Peyer's patch (tissue), 4 donors: ENCODE measurements around the gene CHRM5. TPM values are rescaled to one million over a fixed set of nuclear protein-coding genes. Genes with fewer than 3 reads are reported as not detected.
"Not testable (repeated sequence)": the region's sequence is repeated elsewhere in the genome, so short reads cannot be mapped to it uniquely, and the experiment has no call there.

Source experiments
- DNase-seq, 3 donors: peaks; one replicate each; pipeline ENCODE4 v3.0.0-alpha.2; 2017 to 2019
- H3K27ac ChIP-seq, 4 donors: fragments of 200-600 bp; sonication (generic); one replicate each; pipeline ENCODE4 v1.5.1; 2016 to 2019
- H3K27me3 ChIP-seq, 2 donors: fragments of 200-600 bp; sonication (generic); one replicate each; pipeline ENCODE4 v1.5.1; 2019
- H3K36me3 ChIP-seq, 3 donors: fragments of 200-600 bp; sonication (generic); one replicate each; pipeline ENCODE4 v1.5.1; 2016 to 2019
- H3K4me1 ChIP-seq, 4 donors: fragments of 200-600 bp; sonication (generic); one replicate each; pipeline ENCODE4 v1.5.1; 2016 to 2019
- H3K4me3 ChIP-seq, 4 donors: fragments of 200-600 bp; sonication (generic); 1 replicate in 3 of 4; 2 replicates in 1 of 4; pipeline ENCODE4 v1.5.1; 2016 to 2019; ENCODE audit warnings: mild to moderate bottlenecking in 1 of 4
- H3K9me3 ChIP-seq, 4 donors: fragments of 200-600 bp; sonication (generic); one replicate each; pipeline ENCODE4 v1.5.1; 2016 to 2019; ENCODE audit warnings: mild to moderate bottlenecking in 1 of 4
- CTCF ChIP-seq, 6 experiments: fragments of 450-650 bp in 4 of 6; fragments of 200-600 bp in 2 of 6; sonication (generic) in 1 of 6; IDR thresholded peaks; one replicate each; pipeline ENCODE4 v1.5.1; 2017 to 2019; ENCODE audit warnings: antibody characterized with exemption in 6 of 6, mild to moderate bottlenecking in 3 of 6, moderate library complexity in 1 of 6
- POLR2A ChIP-seq, 2 donors: fragments of 450-650 bp; IDR thresholded peaks; one replicate each; pipeline ENCODE4 v1.5.1; 2017; ENCODE audit warnings: antibody characterized with exemption in 2 of 2, mild to moderate bottlenecking in 2 of 2, moderate library complexity in 2 of 2
- total RNA-seq, 4 donors: library from RNA; depleted of rRNA; stranded (reverse); fragments of >200 nt; gene quantifications; one replicate each; pipeline ENCODE4 v1.1.0, GENCODE V29; 2016

CHRM5 gene
- total RNA-seq, 4 donors from 2014 or later, result not detected

GRCh38 chr15:33994005-33994615, 25.8 kb downstream of the CHRM5 start:
- peak in 2 of 6 experiments; percentile 6 to 19 for TF ChIP-seq CTCF (IDR thresholded peaks at IDR 0.05)
- no peak for TF ChIP-seq POLR2A (IDR thresholded peaks at IDR 0.05)
- no peaks in the 10 kb centered on the region for H3K36me3 ChIP-seq
- H3K4me1 ChIP-seq, result no peaks in the 10 kb centered on the region
- H3K27me3 ChIP-seq, result no peaks in the 10 kb centered on the region
- no peak for DNase-seq
- no peak overlapping the region for H3K27ac ChIP-seq
- H3K9me3 ChIP-seq, result no peaks in the 10 kb centered on the region
- no peak overlapping the region for H3K4me3 ChIP-seq

- not testable (repeated sequence) for H3K27me3 ChIP-seq, DNase-seq, H3K4me1 ChIP-seq, H3K9me3 ChIP-seq, H3K36me3 ChIP-seq, H3K27ac ChIP-seq, H3K4me3 ChIP-seq
Observed at GRCh38 chr15:33995666-33996065, 27.4 kb downstream of the CHRM5 start.

DNA sequence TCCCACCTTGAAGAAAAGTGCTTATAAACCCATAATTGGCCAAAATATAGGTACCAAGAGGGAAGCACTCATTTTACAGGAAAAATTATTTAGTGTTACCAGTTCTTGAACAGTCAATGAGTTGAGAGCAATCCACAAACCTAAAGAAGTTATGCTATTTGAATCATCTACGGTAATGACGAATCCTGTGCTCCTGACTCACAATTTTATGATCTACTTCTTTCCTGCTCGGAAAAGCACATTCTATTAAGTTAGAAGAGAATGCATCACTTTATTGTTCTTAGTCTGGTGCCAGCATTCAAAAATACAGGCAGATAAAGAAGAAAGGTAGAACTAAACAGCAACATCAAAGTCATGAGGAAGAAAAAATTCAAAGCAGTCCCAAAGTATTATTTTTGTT, 33.2 kb downstream of the CHRM5 start:
- DNase-seq, result no peak
- Histone ChIP-seq H3K9me3 (no peaks in the 10 kb centered on the region), H3K4me3 (no peak overlapping the region), H3K36me3 (no peaks in the 10 kb centered on the region), H3K27ac (no peak overlapping the region), H3K27me3 (no peaks in the 10 kb centered on the region), H3K4me1 (no peaks in the 10 kb centered on the region)
- TF ChIP-seq CTCF (IDR thresholded peaks at IDR 0.05) (no peak), POLR2A (IDR thresholded peaks at IDR 0.05) (no peak)

DNA sequence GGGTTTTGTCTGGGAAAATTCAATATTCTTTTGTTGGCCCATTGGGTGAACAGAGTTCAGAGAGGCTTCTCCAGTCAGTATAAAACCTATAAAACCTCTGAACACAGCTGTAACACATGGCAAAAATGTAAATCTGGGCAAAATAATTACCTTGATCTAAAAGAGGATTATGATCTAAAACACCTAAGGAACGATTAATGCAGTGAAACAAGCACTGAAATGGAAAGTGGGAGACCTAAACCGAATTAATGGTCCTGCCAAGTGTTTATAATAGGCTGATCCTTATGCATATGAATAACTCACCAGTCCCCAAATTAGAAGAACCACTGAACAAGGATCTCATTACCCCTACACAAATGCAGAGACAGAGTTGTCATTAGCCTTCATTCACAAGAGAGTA, 38.1 kb downstream of the CHRM5 start:
- Histone ChIP-seq H3K36me3 (no peaks in the 10 kb centered on the region), H3K4me3 (no peak overlapping the region), H3K4me1 (no peaks in the 10 kb centered on the region), H3K27ac (no peak overlapping the region), H3K9me3 (no peaks in the 10 kb centered on the region), H3K27me3 (no peaks in the 10 kb centered on the region)
- TF ChIP-seq CTCF (IDR thresholded peaks at IDR 0.05) (no peak), POLR2A (IDR thresholded peaks at IDR 0.05) (no peak)
- DNase-seq, result no peak

DNA sequence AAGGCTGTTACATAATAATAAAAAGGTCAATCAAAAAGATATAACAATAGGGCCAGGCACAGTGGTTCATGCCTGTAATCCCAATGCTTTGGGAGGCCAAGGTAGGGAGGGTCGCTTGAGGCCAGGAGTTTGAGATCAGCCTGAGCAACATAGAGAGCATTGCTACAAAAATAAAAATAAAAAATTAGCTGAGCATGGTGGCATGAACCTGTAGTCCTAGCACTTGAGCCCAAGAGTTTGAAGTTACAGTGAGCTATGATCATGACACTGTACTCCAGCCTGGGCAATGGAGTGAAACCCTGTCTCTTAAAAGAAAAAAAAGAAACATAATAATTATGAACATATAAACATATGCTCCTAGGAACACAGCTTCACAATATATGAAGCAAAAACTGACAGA, 41.4 kb downstream of the CHRM5 start:
- Histone ChIP-seq H3K4me3 (no peak overlapping the region), H3K27ac (no peak overlapping the region), H3K9me3 (no peaks in the 10 kb centered on the region), H3K27me3 (no peaks in the 10 kb centered on the region), H3K4me1 (no peaks in the 10 kb centered on the region), H3K36me3 (no peaks in the 10 kb centered on the region)
- no peak for DNase-seq
- TF ChIP-seq CTCF (IDR thresholded peaks at IDR 0.05) (no peak), POLR2A (IDR thresholded peaks at IDR 0.05) (no peak)

- no peak for TF ChIP-seq POLR2A (IDR thresholded peaks at IDR 0.05)
- no peak for TF ChIP-seq CTCF (IDR thresholded peaks at IDR 0.05)
- no peak overlapping the region for H3K27ac ChIP-seq
Observed at GRCh38 chr15:34010921-34011320, 42.6 kb downstream of the CHRM5 start.

More at GRCh38 chr15:34010921-34011320, 42.6 kb downstream of the CHRM5 start:
- Histone ChIP-seq H3K4me1 (no peaks in the 10 kb centered on the region), H3K4me3 (no peak overlapping the region), H3K27me3 (no peaks in the 10 kb centered on the region), H3K36me3 (no peaks in the 10 kb centered on the region), H3K9me3 (no peaks in the 10 kb centered on the region)
- DNase-seq, result no peak
